Measurements from ENCODE around the gene AFF2.

GRCh38 chrX:149040873-149041535 lies 540.6 kb downstream of the AFF2 start:
- TF ChIP-seq ESRRG (CRISPR knock-in tag; IDR thresholded peaks at IDR 0.05) (no peak), POU6F1 (CRISPR knock-in tag; IDR thresholded peaks at IDR 0.05; ENCODE audit: borderline replicate concordance, low read depth) (no peak), PPARA (CRISPR knock-in tag; IDR thresholded peaks at IDR 0.05; ENCODE audit: borderline replicate concordance) (no peak), BACH2 (CRISPR knock-in tag; IDR thresholded peaks at IDR 0.05; ENCODE audit: borderline replicate concordance) (no peak), ZC3H10 (CRISPR knock-in tag; IDR thresholded peaks at IDR 0.05) (no peak), ZNF8 (CRISPR knock-in tag; IDR thresholded peaks at IDR 0.05) (no peak), RARB (CRISPR knock-in tag; IDR thresholded peaks at IDR 0.05) (no peak), ZFP3 (CRISPR knock-in tag; IDR thresholded peaks at IDR 0.05) (no peak), ZNF565 (CRISPR knock-in tag; conservative IDR thresholded peaks at IDR 0.05; ENCODE audit: low read depth) (no peak)
